IPS-18c (cell line): ENCODE data around the gene TTC32.

Source experiments
- H3K4me3 ChIP-seq: 2 replicates; pipeline ENCODE4 v1.7.0; 2013; ENCODE audit warnings: low read depth, mild to moderate bottlenecking, low read length, moderate library complexity; ENCODE audit not compliant: insufficient read depth
- H3K9me3 ChIP-seq: one replicate; pipeline ENCODE4 v1.6.1; 2013; ENCODE audit warnings: mild to moderate bottlenecking, low read length, moderate library complexity; ENCODE audit not compliant: control insufficient read depth, insufficient read depth

The TTC32 gene

GRCh38 chr2:19866771-19867170 is 35.0 kb downstream of the TTC32 start:
- H3K4me3 ChIP-seq = no peak overlapping the region
- no peaks in the 10 kb centered on the region for H3K9me3 ChIP-seq

DNA sequence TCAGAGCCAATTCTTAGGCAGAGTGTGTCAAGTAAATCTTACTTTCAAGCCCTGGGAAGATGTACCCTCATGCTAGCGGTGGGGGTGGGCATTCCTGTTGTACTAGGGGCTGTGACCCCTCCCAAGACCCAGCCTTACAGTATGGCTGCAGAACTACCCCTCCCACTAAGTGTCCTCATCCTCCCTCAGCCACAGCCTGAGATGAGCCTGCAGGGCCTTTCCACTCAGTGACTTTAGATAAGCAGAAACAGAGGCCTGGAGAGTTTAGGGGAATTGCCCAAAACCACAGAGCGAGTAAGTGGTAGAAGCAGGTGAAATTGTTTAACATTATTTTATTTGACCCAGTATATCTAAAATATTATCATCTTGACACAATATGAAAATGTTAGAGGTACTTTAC is 36.6 kb downstream of the TTC32 start:
- Histone ChIP-seq H3K9me3 (no peaks in the 10 kb centered on the region), H3K4me3 (no peak overlapping the region)

GRCh38 chr2:19864381-19864780 is 37.4 kb downstream of the TTC32 start:
- Histone ChIP-seq H3K9me3 (no peaks in the 10 kb centered on the region), H3K4me3 (no peak overlapping the region)

GRCh38 chr2:19863303-19864041 is 38.3 kb downstream of the TTC32 start:
- Histone ChIP-seq H3K9me3 (no peaks in the 10 kb centered on the region), H3K4me3 (peak overlapping the region; percentile 50)

DNA sequence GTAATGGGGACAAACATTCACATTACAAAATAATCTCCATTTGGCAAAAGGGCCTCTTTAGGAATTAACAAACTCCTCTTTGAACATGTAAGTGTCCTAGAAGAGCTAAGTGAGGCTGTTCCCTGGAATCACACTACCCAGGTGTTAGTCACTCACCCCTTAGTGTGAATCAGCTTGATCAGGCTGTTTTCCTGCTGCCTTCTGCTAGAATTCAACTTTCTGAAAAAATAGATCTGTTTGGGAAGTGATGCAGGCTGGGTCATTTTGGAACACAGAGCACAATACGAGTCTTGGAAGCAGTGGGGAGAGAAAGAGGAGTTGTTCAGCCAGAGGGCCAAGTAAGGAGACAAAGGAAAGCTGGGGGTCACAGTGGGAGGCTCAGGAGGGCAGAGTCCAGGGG is 40.0 kb downstream of the TTC32 start:
- Histone ChIP-seq H3K9me3 (no peaks in the 10 kb centered on the region), H3K4me3 (no peak overlapping the region)

DNA sequence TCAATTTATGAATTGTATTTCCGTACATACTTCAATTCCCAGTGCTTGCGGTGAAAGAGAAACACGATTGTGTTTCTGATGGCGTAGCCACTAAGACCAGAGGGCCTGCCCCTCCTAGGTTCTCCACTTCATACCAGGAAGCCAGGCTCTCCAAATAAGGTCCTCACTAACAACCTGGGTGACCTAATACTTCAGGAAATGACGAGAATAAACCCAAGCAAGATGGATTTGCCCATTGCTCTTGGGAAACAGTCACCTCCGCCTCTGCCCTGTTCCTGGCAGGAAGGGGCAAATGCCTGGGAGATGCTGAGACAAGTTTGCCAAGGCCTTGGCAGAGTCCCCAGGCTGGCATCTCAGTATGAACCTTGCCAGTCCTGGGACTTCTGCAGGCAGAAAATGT is 41.8 kb downstream of the TTC32 start:
- H3K4me3 ChIP-seq = no peak overlapping the region
- H3K9me3 ChIP-seq = no peaks in the 10 kb centered on the region

- H3K9me3 ChIP-seq = no peaks in the 10 kb centered on the region
- no peak overlapping the region for H3K4me3 ChIP-seq
These were observed 42.2 kb downstream of the TTC32 start for GRCh38 chr2:19859565-19859964.

DNA sequence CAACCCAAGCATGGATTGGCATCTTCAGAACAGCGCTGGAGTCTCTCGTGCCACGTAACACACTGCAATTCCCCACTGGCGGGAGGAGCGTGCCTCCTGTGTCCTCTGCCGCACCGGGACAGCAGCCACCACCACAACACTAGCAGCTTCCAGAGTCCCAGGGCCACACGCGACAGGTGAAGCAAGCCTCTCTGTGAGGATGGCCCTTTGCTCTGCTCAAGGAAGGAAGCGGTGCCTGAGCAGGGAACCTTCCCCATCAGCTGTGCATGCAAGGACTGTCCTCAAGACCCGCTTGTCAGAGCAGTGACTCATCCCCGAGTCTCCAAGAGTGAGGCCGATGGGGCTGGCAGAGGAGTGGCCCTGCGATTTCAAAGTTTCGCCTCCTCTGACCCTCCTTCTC is 44.0 kb downstream of the TTC32 start:
- Histone ChIP-seq H3K9me3 (no peaks in the 10 kb centered on the region), H3K4me3 (no peak overlapping the region)

DNA sequence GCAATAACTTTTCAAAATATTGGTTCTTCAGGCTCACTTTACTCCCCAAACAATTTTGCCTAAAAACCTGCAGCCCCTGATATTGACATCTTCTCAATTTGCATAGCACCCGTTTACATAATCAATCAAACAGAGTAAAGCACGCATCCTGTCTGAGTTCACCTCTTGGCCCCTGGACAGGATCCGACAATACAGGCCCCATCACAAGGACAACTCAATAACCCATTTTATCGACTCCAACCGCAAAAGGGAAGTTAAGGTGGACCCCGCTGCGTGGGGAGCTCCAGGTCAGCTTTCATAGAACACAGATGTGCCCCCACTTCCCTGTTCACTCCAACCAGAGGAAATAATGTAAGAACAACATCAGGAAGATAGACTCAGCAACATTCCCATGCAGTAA is 44.7 kb downstream of the TTC32 start:
- H3K9me3 ChIP-seq = no peaks in the 10 kb centered on the region

GRCh38 chr2:19855542-19856431 is 46.0 kb downstream of the TTC32 start:
- no peak overlapping the region for H3K4me3 ChIP-seq

More for the DNA sequence above, 44.7 kb downstream of the TTC32 start:
- H3K4me3 ChIP-seq = no peak overlapping the region

DNA sequence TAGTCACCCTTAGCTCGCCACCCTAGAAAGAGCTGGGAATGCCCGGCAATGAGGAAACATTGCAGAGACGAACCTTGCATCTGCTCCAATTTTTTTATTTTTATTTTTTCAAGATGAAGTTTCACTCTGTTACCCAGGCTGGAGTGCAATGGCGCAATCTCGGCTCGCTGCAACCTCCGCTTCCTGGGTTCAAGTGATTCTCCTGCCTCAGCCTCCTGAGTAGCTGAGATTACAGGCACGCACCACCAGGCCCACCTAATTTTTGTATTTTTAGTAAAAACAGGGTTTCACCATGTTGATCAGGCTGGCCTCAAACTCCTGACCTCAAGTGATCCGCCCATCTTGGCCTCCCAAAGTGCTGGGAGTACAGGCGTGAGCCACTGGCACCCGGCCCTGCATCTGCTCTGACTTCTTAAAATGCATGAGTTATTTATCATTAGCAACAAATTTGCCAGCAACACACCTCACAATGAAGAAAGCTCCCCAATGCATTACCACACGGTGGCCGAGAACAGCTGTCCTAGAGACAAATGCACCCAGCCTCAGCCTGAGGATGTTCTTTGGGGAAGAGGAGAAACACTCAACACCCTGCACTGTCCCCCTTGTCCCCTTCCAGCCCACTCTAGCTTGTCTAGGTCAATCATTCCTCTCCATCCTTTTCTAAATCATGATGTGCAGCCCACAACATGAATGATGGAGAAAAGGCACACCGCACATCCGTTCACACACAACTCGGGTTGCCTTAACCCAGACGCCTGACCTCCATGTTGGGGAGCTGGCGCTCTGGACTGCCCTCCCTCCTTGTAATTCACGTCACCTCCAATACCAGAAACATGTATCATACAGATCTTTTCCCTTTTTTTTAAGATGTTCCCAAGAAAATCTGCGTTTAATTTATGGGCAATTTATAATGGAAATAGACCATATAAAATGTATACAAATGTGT is 46.9 kb downstream of the TTC32 start:
- Histone ChIP-seq H3K9me3 (no peaks in the 10 kb centered on the region), H3K4me3 (no peak overlapping the region)

More at GRCh38 chr2:19855542-19856431, 46.0 kb downstream of the TTC32 start:
- H3K9me3 ChIP-seq = no peaks in the 10 kb centered on the region

- Histone ChIP-seq H3K9me3 (no peaks in the 10 kb centered on the region), H3K4me3 (no peak overlapping the region)
These were observed 50.6 kb downstream of the TTC32 start for GRCh38 chr2:19851116-19851695.

- no peak overlapping the region for H3K4me3 ChIP-seq
These were observed 51.4 kb downstream of the TTC32 start for GRCh38 chr2:19850056-19851050.

GRCh38 chr2:19848952-19849351 is 52.8 kb downstream of the TTC32 start:
- Histone ChIP-seq H3K9me3 (no peaks in the 10 kb centered on the region), H3K4me3 (no peak overlapping the region)

More at GRCh38 chr2:19850056-19851050, 51.4 kb downstream of the TTC32 start:
- no peaks in the 10 kb centered on the region for H3K9me3 ChIP-seq

- no peak overlapping the region for H3K4me3 ChIP-seq
- H3K9me3 ChIP-seq = no peaks in the 10 kb centered on the region
These were observed 53.6 kb downstream of the TTC32 start for GRCh38 chr2:19848029-19848750.
